SU-DHL-6 (cell line): ENCODE data around the gene TLR7.

ENCODE experiments used
- H2AFZ ChIP-seq: fragments of 200-600 bp; sonication (generic); 2 replicates; pipeline ENCODE4 v1.6.1; 2014; ENCODE audit warnings: low read depth, mild to moderate bottlenecking, moderate library complexity, mixed read lengths, antibody characterized with exemption, low read length; ENCODE audit not compliant: severe bottlenecking
- H3F3A ChIP-seq: fragments of 200-600 bp; shearing (Covaris generic); 2 replicates; pipeline ENCODE4 v1.6.0; 2016; ENCODE audit warnings: antibody characterized with exemption, mild to moderate bottlenecking; ENCODE audit not compliant: insufficient read depth
- H3K27ac ChIP-seq: fragments of 200-600 bp; sonication (generic); 2 replicates; pipeline ENCODE4 v1.5.1; 2016; ENCODE audit warnings: low read depth, mild to moderate bottlenecking, low read length, moderate library complexity, mixed read lengths
- H3K27me3 ChIP-seq: fragments of 200-600 bp; sonication (generic), shearing (Covaris generic); 2 replicates; pipeline ENCODE4 v1.6.0; 2014; ENCODE audit warnings: mild to moderate bottlenecking, low read length
- H3K36me3 ChIP-seq: fragments of 200-600 bp; sonication (generic); 2 replicates; pipeline ENCODE4 v1.6.1; 2014; ENCODE audit warnings: mild to moderate bottlenecking, low read length, mixed read lengths
- H3K4me2 ChIP-seq: fragments of 300-600, 200-600 bp; shearing (Covaris generic), sonication (generic); 2 replicates; pipeline ENCODE4 v1.6.0; 2014; ENCODE audit warnings: low read length, low read depth, mild to moderate bottlenecking; ENCODE audit not compliant: poor library complexity, severe bottlenecking
- H3K4me3 ChIP-seq: fragments of 200-600 bp; sonication (generic); 2 replicates; pipeline ENCODE4 v1.5.1; 2014; ENCODE audit warnings: antibody characterized with exemption, low read length, mild to moderate bottlenecking, mixed read lengths; ENCODE audit not compliant: insufficient read depth, poor library complexity, severe bottlenecking
- H3K79me2 ChIP-seq: fragments of 200-600 bp; sonication (generic); 2 replicates; pipeline ENCODE4 v1.6.1; 2014; ENCODE audit warnings: mild to moderate bottlenecking, low read length, moderate library complexity; ENCODE audit not compliant: insufficient read depth
- H3K9ac ChIP-seq: fragments of 200-600 bp; sonication (generic); 2 replicates; pipeline ENCODE4 v1.7.0; 2014; ENCODE audit warnings: mild to moderate bottlenecking, low read length
- H3K9me2 ChIP-seq: fragments of 200-600 bp; sonication (generic); replicated peaks from 2 replicates; pipeline ENCODE4 v1.6.1; 2014; ENCODE audit warnings: low read length; ENCODE audit not compliant: insufficient read depth
- H3K9me3 ChIP-seq: fragments of 200-600 bp; sonication (generic); 2 replicates; pipeline ENCODE4 v1.6.1; 2014; ENCODE audit warnings: low read length, mixed read lengths; ENCODE audit not compliant: insufficient read depth
- H4K20me1 ChIP-seq: fragments of 200-600 bp; sonication (generic); 2 replicates; pipeline ENCODE4 v1.6.1; 2014; ENCODE audit warnings: low read depth, mild to moderate bottlenecking, antibody characterized with exemption, low read length, moderate library complexity, mixed read lengths
- CTCF ChIP-seq: fragments of 200-600 bp; sonication (generic); IDR thresholded peaks from one replicate; pipeline ENCODE4 v1.5.1; 2017; ENCODE audit warnings: antibody characterized with exemption, mild to moderate bottlenecking, low read length, moderate library complexity; ENCODE audit not compliant: insufficient read depth, poor library complexity, severe bottlenecking
- EZH2phosphoT487 ChIP-seq: fragments of 200-600 bp; sonication (generic), shearing (Covaris generic); conservative IDR thresholded peaks from 2 replicates; pipeline ENCODE4 v1.6.1; 2018; ENCODE audit warnings: mild to moderate bottlenecking, antibody characterized with exemption, low read length, moderate library complexity, mixed read lengths

The TLR7 gene

GRCh38 chrX:12930150-12930549 is 63.3 kb downstream of the TLR7 start:
- TF ChIP-seq CTCF (no peak), EZH2phosphoT487 (no peak)
- no peak overlapping the region for H2AFZ ChIP-seq
- H3K9me2 ChIP-seq: no peaks in the 10 kb centered on the region
- no peaks in the 10 kb centered on the region for H3K36me3 ChIP-seq
- no peaks in the 10 kb centered on the region for H3K27me3 ChIP-seq
- H3K79me2 ChIP-seq: no peaks in the 10 kb centered on the region
- H4K20me1 ChIP-seq: no peaks in the 10 kb centered on the region
- no peak overlapping the region for H3K4me3 ChIP-seq
- no peak overlapping the region for H3K9ac ChIP-seq
- no peaks in the 10 kb centered on the region for H3F3A ChIP-seq
- H3K4me2 ChIP-seq: no peak overlapping the region
- H3K27ac ChIP-seq: no peak overlapping the region
- H3K9me3 ChIP-seq: no peaks in the 10 kb centered on the region

GRCh38 chrX:12932244-12932643 is 65.4 kb downstream of the TLR7 start:
- Histone ChIP-seq H3K27me3 (no peaks in the 10 kb centered on the region), H3K9me2 (no peaks in the 10 kb centered on the region), H3K4me2 (no peak overlapping the region), H3F3A (no peaks in the 10 kb centered on the region), H3K9me3 (no peaks in the 10 kb centered on the region), H2AFZ (no peak overlapping the region), H3K36me3 (no peaks in the 10 kb centered on the region), H3K79me2 (no peaks in the 10 kb centered on the region), H3K4me3 (no peak overlapping the region), H3K27ac (no peak overlapping the region), H4K20me1 (no peaks in the 10 kb centered on the region), H3K9ac (no peak overlapping the region)
- TF ChIP-seq EZH2phosphoT487 (no peak), CTCF (no peak)

- H3K4me2 ChIP-seq: no peak overlapping the region
- H2AFZ ChIP-seq: no peak overlapping the region
- no peaks in the 10 kb centered on the region for H3K27me3 ChIP-seq
- no peaks in the 10 kb centered on the region for H3F3A ChIP-seq
- H3K9me3 ChIP-seq: no peaks in the 10 kb centered on the region
- H3K9me2 ChIP-seq: no peaks in the 10 kb centered on the region
- H3K27ac ChIP-seq: no peak overlapping the region
- no peaks in the 10 kb centered on the region for H3K36me3 ChIP-seq
- H4K20me1 ChIP-seq: no peaks in the 10 kb centered on the region
- TF ChIP-seq CTCF: no peak
- no peak for TF ChIP-seq EZH2phosphoT487
- no peak overlapping the region for H3K9ac ChIP-seq
- H3K79me2 ChIP-seq: no peaks in the 10 kb centered on the region
- no peak overlapping the region for H3K4me3 ChIP-seq
Observed at GRCh38 chrX:12934850-12935249, 68.0 kb downstream of the TLR7 start.

- Histone ChIP-seq H3K79me2 (no peaks in the 10 kb centered on the region), H4K20me1 (no peaks in the 10 kb centered on the region), H3K9me3 (no peaks in the 10 kb centered on the region), H3K9ac (no peak overlapping the region), H3K27ac (no peak overlapping the region), H3F3A (no peaks in the 10 kb centered on the region), H2AFZ (no peak overlapping the region), H3K9me2 (no peaks in the 10 kb centered on the region), H3K27me3 (no peaks in the 10 kb centered on the region), H3K36me3 (no peaks in the 10 kb centered on the region), H3K4me3 (no peak overlapping the region), H3K4me2 (no peak overlapping the region)
- no peak for TF ChIP-seq EZH2phosphoT487
- no peak for TF ChIP-seq CTCF
Observed at GRCh38 chrX:12936947-12937346, 70.1 kb downstream of the TLR7 start.
